GM13977 (cell line): ENCODE data around the gene PELO.

ENCODE experiments used
- DNase-seq: peaks from one replicate; pipeline ENCODE4 v3.0.0; 2012; ENCODE audit warnings: low spot score
- CTCF ChIP-seq: IDR thresholded peaks from 2 replicates; pipeline ENCODE4 v1.5.1; 2012; ENCODE audit warnings: mild to moderate bottlenecking, control low read depth; ENCODE audit not compliant: insufficient read depth; ENCODE audit errors: extremely low read depth, missing control alignments
- in situ Hi-C: fragments of 300-500 bp; cut with MboI; formaldehyde crosslinking; loops from one replicate; pipeline ENCODE4 v1.12.0; 2022; ENCODE audit warnings: low sequenced_read_pairs, low pct_unique_long_range_greater_than_20kb, mixed read lengths, inconsistent platforms; ENCODE audit not compliant: unreplicated experiment

Gene PELO

GRCh38 chr5:52759331-52759730 is 28.4 kb upstream of the PELO start:
- in situ Hi-C loops: no loop called here
- no peak for DNase-seq
- TF ChIP-seq CTCF: no peak

GRCh38 chr5:52760695-52761366 is 26.9 kb upstream of the PELO start:
- in situ Hi-C loops: no loop called here

GRCh38 chr5:52767217-52767743 is 20.4 kb upstream of the PELO start:
- in situ Hi-C loops: no loop called here
- TF ChIP-seq CTCF: no peak
- DNase-seq: no peak

More at GRCh38 chr5:52760695-52761366, 26.9 kb upstream of the PELO start:
- TF ChIP-seq CTCF: no peak
- no peak for DNase-seq

GRCh38 chr5:52767766-52768480 is 19.8 kb upstream of the PELO start:
- in situ Hi-C loops: no loop called here
- DNase-seq: no peak
- no peak for TF ChIP-seq CTCF

GRCh38 chr5:52769061-52769460 is 18.7 kb upstream of the PELO start:
- TF ChIP-seq CTCF: no peak
- in situ Hi-C loops: no loop called here
- no peak for DNase-seq

GRCh38 chr5:52770287-52770939 is 17.3 kb upstream of the PELO start:
- no peak for TF ChIP-seq CTCF
- no peak for DNase-seq
- in situ Hi-C loops: no loop called here
